RWPE1 (cell line): ENCODE results near the gene ELFN2.

ENCODE experiments used
- CTCF ChIA-PET: fragments of 350-600 bp; sonication (Branson Sonifier 250); formaldehyde crosslinking; extraction: SDS; loops from one replicate; lab custom pipeline; 2021; lab: Yijun Ruan, JAX
- POLR2A ChIA-PET: fragments of 400-600 bp; formaldehyde crosslinking; extraction: SDS; loops from one replicate; lab custom pipeline; 2020; ENCODE audit warnings: antibody characterized with exemption; ENCODE audit not compliant: low non-redundant PET; lab: Yijun Ruan, JAX
- DNase-seq: peaks from one replicate; pipeline ENCODE4 v3.0.0; 2012; ENCODE audit warnings: low spot score
- H3K27ac ChIP-seq: fragments of 450-650 bp; 2 replicates; pipeline ENCODE4 v1.5.1; 2017
- TF ChIP-seq, protein P1 (sequence below): fragments of 450-650 bp; conservative IDR thresholded peaks from 2 replicates; pipeline ENCODE4 v1.5.1; 2017; ENCODE audit warnings: low read depth, mild to moderate bottlenecking

Gene ELFN2

DNA sequence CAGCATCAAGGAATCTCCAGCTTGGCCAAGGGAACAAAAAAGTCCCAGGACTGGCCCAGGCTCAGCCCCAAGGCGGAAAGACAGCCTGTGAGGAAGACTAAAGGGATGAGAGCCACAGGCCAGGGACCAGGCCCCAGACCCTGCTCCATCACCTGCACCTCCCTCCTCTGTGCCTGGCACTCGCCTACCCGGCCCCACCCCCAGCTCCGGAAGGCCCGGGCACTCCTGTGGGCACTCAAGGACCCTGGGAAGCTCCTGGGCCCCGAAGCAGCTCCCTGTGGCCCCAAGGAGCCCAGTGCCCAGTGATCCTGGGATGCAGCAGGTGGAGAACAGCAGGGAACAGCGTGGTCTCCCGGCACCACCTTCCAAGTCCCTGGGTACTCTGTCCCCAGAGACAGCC lies 18.2 kb downstream of the ELFN2 start:
- ChIA-PET CTCF (no interaction called here), POLR2A (no interaction called here)
- no peak overlapping the region for H3K27ac ChIP-seq
- no peak for DNase-seq
- TF ChIP-seq, protein P1, sequence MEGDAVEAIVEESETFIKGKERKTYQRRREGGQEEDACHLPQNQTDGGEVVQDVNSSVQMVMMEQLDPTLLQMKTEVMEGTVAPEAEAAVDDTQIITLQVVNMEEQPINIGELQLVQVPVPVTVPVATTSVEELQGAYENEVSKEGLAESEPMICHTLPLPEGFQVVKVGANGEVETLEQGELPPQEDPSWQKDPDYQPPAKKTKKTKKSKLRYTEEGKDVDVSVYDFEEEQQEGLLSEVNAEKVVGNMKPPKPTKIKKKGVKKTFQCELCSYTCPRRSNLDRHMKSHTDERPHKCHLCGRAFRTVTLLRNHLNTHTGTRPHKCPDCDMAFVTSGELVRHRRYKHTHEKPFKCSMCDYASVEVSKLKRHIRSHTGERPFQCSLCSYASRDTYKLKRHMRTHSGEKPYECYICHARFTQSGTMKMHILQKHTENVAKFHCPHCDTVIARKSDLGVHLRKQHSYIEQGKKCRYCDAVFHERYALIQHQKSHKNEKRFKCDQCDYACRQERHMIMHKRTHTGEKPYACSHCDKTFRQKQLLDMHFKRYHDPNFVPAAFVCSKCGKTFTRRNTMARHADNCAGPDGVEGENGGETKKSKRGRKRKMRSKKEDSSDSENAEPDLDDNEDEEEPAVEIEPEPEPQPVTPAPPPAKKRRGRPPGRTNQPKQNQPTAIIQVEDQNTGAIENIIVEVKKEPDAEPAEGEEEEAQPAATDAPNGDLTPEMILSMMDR = no peak

DNA sequence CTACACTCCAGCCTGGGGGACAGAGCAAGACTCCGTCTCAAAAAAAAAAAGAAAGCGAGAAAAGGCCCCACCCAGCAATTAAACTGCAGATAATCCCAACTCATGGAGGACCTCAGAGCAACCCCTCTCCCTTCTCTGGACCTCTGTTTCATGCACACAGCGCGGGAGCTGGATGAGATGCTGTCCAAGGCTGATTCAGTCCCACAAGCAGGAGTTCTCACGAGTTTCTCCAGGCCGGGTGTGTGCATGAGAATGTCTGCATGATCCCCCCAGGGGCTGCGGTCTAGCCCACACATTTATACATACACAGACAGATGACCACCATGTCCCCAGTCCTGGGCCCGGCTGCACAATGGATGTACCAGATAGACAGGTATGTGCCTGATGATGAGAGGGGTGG lies 19.4 kb downstream of the ELFN2 start:
- CTCF ChIA-PET = no interaction called here
- no peak for DNase-seq
- POLR2A ChIA-PET = no interaction called here
- H3K27ac ChIP-seq = no peak overlapping the region
- TF ChIP-seq, protein P1 = no peak

DNA sequence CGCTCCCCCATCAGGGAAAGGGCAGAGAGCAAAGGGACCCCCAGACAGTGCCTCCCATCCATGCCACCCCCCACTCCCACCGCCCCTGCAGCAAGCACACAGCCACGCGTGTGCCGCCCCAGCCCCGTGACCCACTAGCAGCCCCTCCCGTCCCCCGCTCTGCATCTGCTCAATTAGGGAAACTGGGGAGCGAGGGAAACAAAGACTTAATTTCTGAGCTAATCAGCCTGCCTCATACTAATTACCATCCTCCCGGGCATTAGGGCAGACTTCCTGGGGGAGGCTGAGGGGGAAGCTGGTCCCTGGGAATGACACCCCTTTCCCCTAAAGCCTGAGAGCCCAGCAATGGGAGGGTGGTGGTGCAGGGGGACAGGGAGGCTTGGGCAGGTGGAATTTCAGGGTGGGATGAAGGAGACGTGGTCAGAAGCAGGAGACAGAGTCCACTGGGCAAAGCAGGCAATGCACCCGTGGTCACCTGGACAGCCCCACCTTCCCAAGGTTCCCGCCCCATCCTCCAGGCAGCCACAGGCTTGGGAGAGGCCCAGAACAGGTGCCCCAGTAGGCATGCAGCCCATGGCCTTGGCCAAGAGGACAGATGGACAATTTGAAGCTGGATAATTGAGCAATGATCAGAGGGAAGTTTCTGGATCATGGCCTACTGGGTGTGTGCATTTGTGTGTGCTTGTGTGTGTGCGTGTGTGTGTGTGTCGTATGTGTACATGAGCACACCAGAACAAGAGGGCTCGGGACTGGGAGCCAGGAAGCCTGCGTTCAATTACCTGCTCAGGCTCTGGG lies 20.6 kb downstream of the ELFN2 start:
- CTCF ChIA-PET = interaction anchor here (0.7 kb wide), 1 partner anchor 41 kb away, joined by 5 read pairs; no protein-coding TSS in a partner anchor
- POLR2A ChIA-PET = no interaction called here
- no peak for DNase-seq
- no peak overlapping the region for H3K27ac ChIP-seq
- TF ChIP-seq, protein P1 = no peak

DNA sequence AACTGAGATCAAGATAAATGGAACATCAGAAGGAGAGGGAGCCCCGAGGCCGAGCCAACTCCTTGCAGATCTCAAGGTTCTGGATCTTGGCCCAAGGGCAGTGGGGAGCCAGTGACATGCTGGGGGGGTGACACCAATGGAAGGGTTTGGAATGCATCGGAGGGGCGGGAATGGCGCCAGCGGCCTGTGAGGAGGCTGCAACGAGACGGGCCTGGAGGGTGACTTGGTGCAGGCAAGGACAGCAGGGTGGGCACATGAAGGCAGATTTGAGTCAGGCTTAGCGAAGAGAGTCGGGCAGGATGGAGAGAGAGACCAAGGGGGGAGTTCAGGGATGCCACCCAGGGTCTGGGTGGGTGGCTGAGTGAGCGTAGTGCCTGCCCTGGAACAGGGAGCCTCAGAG lies 23.2 kb downstream of the ELFN2 start:
- TF ChIP-seq, protein P1 = no peak
- CTCF ChIA-PET = no interaction called here
- POLR2A ChIA-PET = no interaction called here
- DNase-seq = no peak
- no peak overlapping the region for H3K27ac ChIP-seq

DNA sequence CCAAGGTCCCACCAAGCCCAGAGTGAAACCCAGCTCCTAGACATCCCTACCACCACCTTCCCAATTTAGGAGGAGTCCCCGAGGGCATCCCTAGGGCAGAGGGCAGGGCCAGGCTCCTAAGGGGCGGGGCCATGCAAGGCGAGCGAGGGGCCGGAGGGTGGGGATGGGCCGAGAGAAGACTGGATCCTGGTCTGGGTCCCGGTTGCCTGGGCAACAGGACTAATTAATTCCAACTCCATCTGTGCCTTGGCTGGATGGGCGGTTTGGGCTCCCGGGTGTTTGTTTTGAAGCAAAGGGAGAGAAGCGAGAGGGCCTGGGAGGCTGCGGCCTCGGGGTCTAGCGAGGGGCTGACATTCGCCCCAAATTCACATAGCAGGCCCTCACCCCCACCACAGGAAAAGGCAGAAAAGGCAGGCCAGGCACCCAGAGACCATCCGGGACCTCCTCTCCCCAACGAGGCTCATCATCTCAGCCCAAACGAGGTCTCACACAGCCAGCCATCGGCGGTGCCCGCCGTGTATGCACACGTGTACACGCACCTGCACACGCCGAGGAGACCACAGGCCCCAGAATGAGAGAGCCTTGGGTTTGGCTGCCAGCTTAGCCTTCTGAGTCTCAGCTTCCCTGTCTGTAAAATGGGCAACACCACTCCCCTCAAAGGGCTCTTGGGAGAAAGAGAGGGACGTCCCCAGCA lies 23.9 kb downstream of the ELFN2 start:
- ChIA-PET CTCF (no interaction called here), POLR2A (no interaction called here)
- no peak for DNase-seq
- no peak overlapping the region for H3K27ac ChIP-seq
- TF ChIP-seq, protein P1 = no peak

DNA sequence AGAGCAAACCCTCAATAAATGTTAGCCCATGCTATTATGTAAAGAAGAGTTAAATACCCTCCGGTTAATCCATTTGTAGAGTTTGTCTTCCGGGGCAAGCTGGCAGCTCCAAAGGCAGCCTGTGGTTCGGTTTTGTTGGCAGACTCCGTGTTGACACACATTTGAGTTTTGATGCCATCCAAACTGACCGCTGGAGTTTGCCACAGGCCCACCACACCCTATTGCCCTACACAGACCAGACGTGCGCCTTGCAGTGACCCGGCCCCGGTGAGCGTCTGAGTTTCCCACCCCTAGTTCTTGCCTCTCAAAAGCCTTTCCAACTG lies 25.1 kb downstream of the ELFN2 start:
- ChIA-PET CTCF (interaction anchor here (0.6 kb wide), 1 partner anchor 10 kb away, joined by 4 read pairs; no protein-coding TSS in a partner anchor), POLR2A (no interaction called here)

More for the DNA sequence above, 25.1 kb downstream of the ELFN2 start:
- TF ChIP-seq, protein P1 = no peak
- DNase-seq = no peak
- peak overlapping the region; percentile 9; the same call in 1 of the 2 replicates for H3K27ac ChIP-seq
